ENCODE data around the gene ZNF710. TPM values are rescaled to one million over a fixed set of nuclear protein-coding genes. Genes with fewer than 3 reads are reported as not detected.
A peak's percentile ranks its signal among the peaks of the same experiment; 100 is the strongest.
"Not testable (repeated sequence)": the region's sequence is repeated elsewhere in the genome, so short reads cannot be mapped to it uniquely, and the experiment has no call there.

The ZNF710 gene
- total and polyA plus RNA-seq, 4 donors = 5.3 to 33.0 (median 17.5) TPM

GRCh38 chr15:90067953-90068606 is 67.0 kb downstream of the ZNF710 start:
- 93% methylated on average over 36 of the region's 37 CpGs for WGBS (ENCODE audit: insufficient coverage)
- H3K27ac ChIP-seq (ENCODE audit: low read depth, low read length) = no peak overlapping the region
- no peaks in the 10 kb centered on the region for H3K9me3 ChIP-seq (ENCODE audit: control insufficient read depth, insufficient read depth, low read length)
- peaks cover 31% of the 10 kb centered on the region for H3K4me1 ChIP-seq (ENCODE audit: control insufficient read depth, insufficient read depth, low read length)
- no peaks in the 10 kb centered on the region for H3K27me3 ChIP-seq (ENCODE audit: control insufficient read depth, insufficient read depth, low read length)
- H3K4me3 ChIP-seq (ENCODE audit: low read depth, low read length) = no peak overlapping the region
- H3K36me3 ChIP-seq (ENCODE audit: control insufficient read depth, insufficient read depth, low read length) = peaks cover 30% of the 10 kb centered on the region
- DNase-seq (ENCODE audit: low read depth in 4 of 6, low spot score in 6 of 6) = no peak

GRCh38 chr15:90070623-90071022 is 69.5 kb downstream of the ZNF710 start:
- WGBS (ENCODE audit: insufficient coverage) = 90% methylated on average over 1 of the region's 2 CpGs
- not testable (repeated sequence) for H3K4me3 ChIP-seq (ENCODE audit: low read depth, low read length); H3K27me3 ChIP-seq (ENCODE audit: control insufficient read depth, insufficient read depth, low read length); DNase-seq (ENCODE audit: low read depth in 4 of 6, low spot score in 6 of 6); H3K4me1 ChIP-seq (ENCODE audit: control insufficient read depth, insufficient read depth, low read length); H3K27ac ChIP-seq (ENCODE audit: low read depth, low read length); H3K9me3 ChIP-seq (ENCODE audit: control insufficient read depth, insufficient read depth, low read length)
- H3K36me3 ChIP-seq (ENCODE audit: control insufficient read depth, insufficient read depth, low read length) = peaks cover 36% of the 10 kb centered on the region

- no peak overlapping the region for H3K27ac ChIP-seq (ENCODE audit: low read depth, low read length)
- H3K4me1 ChIP-seq (ENCODE audit: control insufficient read depth, insufficient read depth, low read length) = peaks cover 6% of the 10 kb centered on the region
- H3K36me3 ChIP-seq (ENCODE audit: control insufficient read depth, insufficient read depth, low read length) = peaks cover 36% of the 10 kb centered on the region
- no peaks in the 10 kb centered on the region for H3K9me3 ChIP-seq (ENCODE audit: control insufficient read depth, insufficient read depth, low read length)
- no CpG with 5 or more reads among the region's 5 CpGs for WGBS (ENCODE audit: insufficient coverage)
- no peaks in the 10 kb centered on the region for H3K27me3 ChIP-seq (ENCODE audit: control insufficient read depth, insufficient read depth, low read length)
- no peak overlapping the region for H3K4me3 ChIP-seq (ENCODE audit: low read depth, low read length)
- peak in 4 of 6 donors; percentile 58 to 94 (median 78) for DNase-seq (ENCODE audit: low read depth in 4 of 6, low spot score in 6 of 6)
Measured at GRCh38 chr15:90071220-90071807, 70.2 kb downstream of the ZNF710 start.

GRCh38 chr15:90072978-90073640 is 72.0 kb downstream of the ZNF710 start:
- H3K27ac ChIP-seq (ENCODE audit: low read depth, low read length) = no peak overlapping the region
- H3K4me3 ChIP-seq (ENCODE audit: low read depth, low read length) = no peak overlapping the region
- H3K9me3 ChIP-seq (ENCODE audit: control insufficient read depth, insufficient read depth, low read length) = no peaks in the 10 kb centered on the region
- no peaks in the 10 kb centered on the region for H3K27me3 ChIP-seq (ENCODE audit: control insufficient read depth, insufficient read depth, low read length)
- peaks cover 6% of the 10 kb centered on the region for H3K4me1 ChIP-seq (ENCODE audit: control insufficient read depth, insufficient read depth, low read length)
- no peak for DNase-seq (ENCODE audit: low read depth in 4 of 6, low spot score in 6 of 6)
- H3K36me3 ChIP-seq (ENCODE audit: control insufficient read depth, insufficient read depth, low read length) = peaks cover 27% of the 10 kb centered on the region
- 80% methylated on average over 17 of the region's 17 CpGs for WGBS (ENCODE audit: insufficient coverage)

DNA sequence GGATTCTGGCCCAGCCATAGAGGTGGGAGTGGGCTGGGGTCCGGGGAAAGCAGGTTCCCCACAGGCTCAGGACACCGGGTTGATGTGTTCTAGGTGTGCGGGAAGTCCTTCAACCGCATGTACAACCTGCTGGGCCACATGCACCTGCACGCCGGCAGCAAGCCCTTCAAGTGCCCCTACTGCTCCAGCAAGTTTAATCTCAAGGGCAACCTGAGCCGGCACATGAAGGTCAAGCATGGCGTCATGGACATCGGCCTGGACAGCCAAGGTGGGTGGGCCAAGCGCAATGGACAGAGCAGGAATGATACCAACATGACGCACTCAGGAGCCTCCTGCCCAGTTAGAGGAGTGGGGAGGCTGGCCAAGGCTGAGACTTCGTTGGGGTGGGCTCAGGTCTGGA is 72.9 kb downstream of the ZNF710 start:
- Histone ChIP-seq H3K4me1 (ENCODE audit: control insufficient read depth, insufficient read depth, low read length) (peaks cover 6% of the 10 kb centered on the region), H3K4me3 (ENCODE audit: low read depth, low read length) (no peak overlapping the region), H3K36me3 (ENCODE audit: control insufficient read depth, insufficient read depth, low read length) (peaks cover 31% of the 10 kb centered on the region), H3K27ac (ENCODE audit: low read depth, low read length) (no peak overlapping the region), H3K9me3 (ENCODE audit: control insufficient read depth, insufficient read depth, low read length) (no peaks in the 10 kb centered on the region), H3K27me3 (ENCODE audit: control insufficient read depth, insufficient read depth, low read length) (no peaks in the 10 kb centered on the region)
- WGBS (ENCODE audit: insufficient coverage) = 97% methylated on average over 12 of the region's 12 CpGs
- no peak for DNase-seq (ENCODE audit: low read depth in 4 of 6, low spot score in 6 of 6)

- DNase-seq (ENCODE audit: low read depth in 4 of 6, low spot score in 6 of 6) = no peak
- H3K36me3 ChIP-seq (ENCODE audit: control insufficient read depth, insufficient read depth, low read length) = peaks cover 40% of the 10 kb centered on the region
- H3K27me3 ChIP-seq (ENCODE audit: control insufficient read depth, insufficient read depth, low read length) = no peaks in the 10 kb centered on the region
- no peak overlapping the region for H3K4me3 ChIP-seq (ENCODE audit: low read depth, low read length)
- peaks cover 6% of the 10 kb centered on the region for H3K4me1 ChIP-seq (ENCODE audit: control insufficient read depth, insufficient read depth, low read length)
- H3K9me3 ChIP-seq (ENCODE audit: control insufficient read depth, insufficient read depth, low read length) = no peaks in the 10 kb centered on the region
- H3K27ac ChIP-seq (ENCODE audit: low read depth, low read length) = no peak overlapping the region
- 100% methylated on average over 2 of the region's 5 CpGs for WGBS (ENCODE audit: insufficient coverage)
Measured at GRCh38 chr15:90074916-90075315, 73.8 kb downstream of the ZNF710 start.

DNA sequence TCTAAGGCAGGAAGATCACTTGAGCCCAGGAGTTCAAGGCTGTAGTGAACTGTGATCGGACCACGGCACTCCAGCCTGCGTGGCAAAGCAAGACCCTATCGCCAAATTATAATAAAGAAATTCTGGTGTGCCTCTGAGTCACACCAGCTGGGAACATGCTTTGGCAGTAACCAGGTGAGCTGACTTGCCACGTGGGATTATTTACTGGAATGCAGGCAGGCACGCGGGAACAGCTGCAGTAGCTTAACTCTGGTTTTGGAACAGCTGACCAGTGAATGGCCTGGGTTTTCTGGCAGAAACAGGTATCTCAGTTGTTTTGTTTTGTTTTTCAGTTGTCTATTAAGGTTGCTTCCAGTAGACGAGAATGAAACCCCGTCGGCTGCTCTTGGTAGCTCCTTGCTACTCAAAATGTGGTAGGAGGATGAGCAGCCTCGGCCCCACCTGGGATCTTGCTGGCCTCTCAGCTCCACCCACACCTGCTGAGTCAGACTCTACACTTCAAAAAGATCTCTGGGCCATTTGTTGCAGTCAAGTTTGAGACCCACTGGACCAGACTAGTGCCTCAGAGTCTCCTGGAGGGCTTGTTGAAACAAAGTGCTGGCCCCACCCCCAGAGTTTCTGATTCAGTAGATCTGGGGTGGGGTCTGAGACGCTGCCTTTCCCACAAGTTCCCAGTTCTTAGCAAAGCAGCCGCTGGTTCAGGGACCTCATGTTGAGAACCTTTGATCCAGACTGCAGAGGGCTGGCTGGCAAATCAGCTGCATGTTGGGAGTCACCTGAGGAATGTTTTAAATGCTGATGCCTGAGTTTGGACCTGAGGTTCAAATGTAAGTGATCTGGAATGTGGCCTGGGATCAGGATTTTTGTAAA is 74.5 kb downstream of the ZNF710 start:
- Histone ChIP-seq H3K4me1 (ENCODE audit: control insufficient read depth, insufficient read depth, low read length) (peaks cover 6% of the 10 kb centered on the region), H3K36me3 (ENCODE audit: control insufficient read depth, insufficient read depth, low read length) (peaks cover 48% of the 10 kb centered on the region), H3K9me3 (ENCODE audit: control insufficient read depth, insufficient read depth, low read length) (no peaks in the 10 kb centered on the region), H3K27me3 (ENCODE audit: control insufficient read depth, insufficient read depth, low read length) (no peaks in the 10 kb centered on the region), H3K27ac (ENCODE audit: low read depth, low read length) (no peak overlapping the region), H3K4me3 (ENCODE audit: low read depth, low read length) (no peak overlapping the region)
- WGBS (ENCODE audit: insufficient coverage) = 67% methylated on average over 12 of the region's 13 CpGs
- no peak for DNase-seq (ENCODE audit: low read depth in 4 of 6, low spot score in 6 of 6)

DNA sequence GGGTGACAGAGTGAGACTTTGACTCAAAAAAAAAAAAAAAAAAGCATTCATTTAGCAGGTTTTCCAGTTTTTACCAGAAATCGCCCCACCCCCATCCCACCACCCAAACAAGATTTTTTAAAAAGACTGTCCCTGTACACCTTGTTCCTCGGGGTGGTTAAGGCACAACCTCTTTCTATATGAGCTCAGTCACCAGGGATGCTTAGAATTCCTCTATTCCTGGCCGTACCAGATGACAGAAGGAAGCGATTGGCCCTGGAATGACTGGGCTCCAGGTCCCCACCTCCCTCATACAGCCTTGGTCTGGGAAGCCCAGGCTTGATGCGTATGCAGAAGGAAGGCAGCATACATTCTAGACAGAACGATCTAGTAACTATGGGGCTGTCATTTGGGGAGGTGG is 75.6 kb downstream of the ZNF710 start:
- Histone ChIP-seq H3K4me1 (ENCODE audit: control insufficient read depth, insufficient read depth, low read length) (peaks cover 13% of the 10 kb centered on the region), H3K27ac (ENCODE audit: low read depth, low read length) (no peak overlapping the region), H3K4me3 (ENCODE audit: low read depth, low read length) (no peak overlapping the region), H3K27me3 (ENCODE audit: control insufficient read depth, insufficient read depth, low read length) (no peaks in the 10 kb centered on the region), H3K36me3 (ENCODE audit: control insufficient read depth, insufficient read depth, low read length) (peaks cover 58% of the 10 kb centered on the region), H3K9me3 (ENCODE audit: control insufficient read depth, insufficient read depth, low read length) (no peaks in the 10 kb centered on the region)
- WGBS (ENCODE audit: insufficient coverage) = 94% methylated on average over 3 of the region's 6 CpGs
- DNase-seq (ENCODE audit: low read depth in 4 of 6, low spot score in 6 of 6) = no peak

GRCh38 chr15:90078965-90079364 is 77.8 kb downstream of the ZNF710 start:
- Histone ChIP-seq H3K4me1 (ENCODE audit: control insufficient read depth, insufficient read depth, low read length) (peaks cover 25% of the 10 kb centered on the region), H3K27me3 (ENCODE audit: control insufficient read depth, insufficient read depth, low read length) (no peaks in the 10 kb centered on the region), H3K4me3 (ENCODE audit: low read depth, low read length) (no peak overlapping the region), H3K27ac (ENCODE audit: low read depth, low read length) (no peak overlapping the region), H3K9me3 (ENCODE audit: control insufficient read depth, insufficient read depth, low read length) (no peaks in the 10 kb centered on the region), H3K36me3 (ENCODE audit: control insufficient read depth, insufficient read depth, low read length) (peaks cover 63% of the 10 kb centered on the region)
- WGBS (ENCODE audit: insufficient coverage) = 96% methylated on average over 5 of the region's 7 CpGs
- no peak for DNase-seq (ENCODE audit: low read depth in 4 of 6, low spot score in 6 of 6)

Data from spinal cord (tissue), 10 donors.